SK-N-SH (cell line): Measurements from ENCODE around the gene CHST13. TPM values are rescaled to one million over a fixed set of nuclear protein-coding genes. Genes with fewer than 3 reads are reported as not detected.

Source experiments
- CTCF ChIA-PET: fragments of 300-600, 350-600 bp; formaldehyde crosslinking; extraction: SDS; loops from one replicate; lab custom pipeline; 2021; lab: Yijun Ruan, JAX
- POLR2A ChIA-PET: fragments of 350-600 bp; sonication (Branson Sonifier 250); formaldehyde crosslinking; extraction: SDS; loops from one replicate; lab custom pipeline; 2020; ENCODE audit warnings: antibody characterized with exemption, inconsistent platforms; lab: Yijun Ruan, JAX
- DNase-seq: peaks from one replicate; pipeline ENCODE4 v3.0.0; 2012
- H2AFZ ChIP-seq: fragments of 200-600 bp; sonication (generic); 2 replicates; pipeline ENCODE4 v1.8.1; 2016; ENCODE audit warnings: antibody characterized with exemption, mild to moderate bottlenecking, low read depth
- H3F3A ChIP-seq: fragments of 200-600 bp; sonication (generic); replicated peaks from 2 replicates; pipeline ENCODE3; 2016; ENCODE audit warnings: antibody characterized with exemption, mild to moderate bottlenecking; ENCODE audit not compliant: insufficient read depth
- H3K27ac ChIP-seq, 2 experiments: fragments of 200-500 bp in 1 of 2; fragments of 200-600 bp in 1 of 2; sonication (Bioruptor generic) in 1 of 2; sonication (generic), shearing (Covaris generic) in 1 of 2; 2 replicates each; pipeline versions ENCODE4 v1.5.1 to v1.6.1; 2014 to 2016; ENCODE audit warnings: low read depth in 2 of 2, inconsistent platforms in 1 of 2, low read length in 1 of 2, mild to moderate bottlenecking in 1 of 2, mixed read lengths in 1 of 2
- H3K27me3 ChIP-seq: fragments of 200-600 bp; sonication (generic), shearing (Covaris generic); 2 replicates; pipeline ENCODE4 v1.6.1; 2016; ENCODE audit warnings: mixed run types; ENCODE audit not compliant: insufficient read depth
- H3K36me3 ChIP-seq, 2 experiments: fragments of 200-500 bp in 1 of 2; fragments of 200-600 bp in 1 of 2; sonication (Bioruptor generic) in 1 of 2; sonication (generic) in 1 of 2; replicated peaks in 1 of 2; 2 replicates each; pipeline versions ENCODE3 to v1.5.1; 2014 to 2016; ENCODE audit warnings: low read length in 1 of 2, mild to moderate bottlenecking in 1 of 2; ENCODE audit not compliant: insufficient read depth in 2 of 2, control insufficient read depth in 1 of 2
- H3K4me1 ChIP-seq, 2 experiments: fragments of 200-500 bp in 1 of 2; fragments of 200-600 bp in 1 of 2; sonication (Bioruptor generic) in 1 of 2; sonication (generic), shearing (Covaris generic) in 1 of 2; 2 replicates each; pipeline versions ENCODE4 v1.5.1 to v1.6.1; 2014 to 2016; ENCODE audit warnings: low read depth in 1 of 2, low read length in 1 of 2, mixed run types in 1 of 2; ENCODE audit not compliant: insufficient read depth in 2 of 2, control insufficient read depth in 1 of 2
- H3K4me2 ChIP-seq: fragments of 200-600 bp; sonication (generic), shearing (Covaris generic); 2 replicates; pipeline ENCODE4 v1.6.1; 2017; ENCODE audit warnings: mixed run types
- H3K4me3 ChIP-seq, 2 experiments: fragments of 200-500 bp in 1 of 2; fragments of 200-600 bp in 1 of 2; sonication (Bioruptor generic) in 1 of 2; sonication (generic), shearing (Covaris generic) in 1 of 2; 2 replicates each; pipeline versions ENCODE4 v1.5.1 to v1.8.1; 2014 to 2016; ENCODE audit warnings: low read depth in 2 of 2, inconsistent platforms in 1 of 2, low read length in 1 of 2, mild to moderate bottlenecking in 1 of 2, mixed read lengths in 1 of 2, moderate library complexity in 1 of 2
- H3K79me2 ChIP-seq: fragments of 200-600 bp; sonication (generic); 2 replicates; pipeline ENCODE4 v1.8.1; 2017; ENCODE audit warnings: mild to moderate bottlenecking; ENCODE audit not compliant: insufficient read depth
- H3K9ac ChIP-seq: fragments of 200-600 bp; sonication (generic); 2 replicates; pipeline ENCODE4 v1.6.1; 2017; ENCODE audit warnings: mixed run types
- H3K9me2 ChIP-seq: fragments of 200-600 bp; sonication (generic); 2 replicates; pipeline ENCODE4 v1.6.1; 2017; ENCODE audit warnings: mixed run types
- H3K9me3 ChIP-seq: fragments of 200-600 bp; sonication (generic); 2 replicates; pipeline ENCODE4 v1.6.1; 2017; ENCODE audit warnings: mixed run types, mild to moderate bottlenecking, moderate library complexity
- H4K20me1 ChIP-seq: fragments of 200-600 bp; sonication (generic); 2 replicates; pipeline ENCODE4 v1.6.1; 2017; ENCODE audit warnings: mild to moderate bottlenecking, mixed run types; ENCODE audit not compliant: insufficient read depth
- EP300 ChIP-seq, 2 experiments: IDR thresholded peaks; 2 replicates each; pipeline versions ENCODE4 v1.4.0 to v1.6.1; 2012; ENCODE audit warnings: borderline replicate concordance in 1 of 2, low read depth in 1 of 2, low read length in 1 of 2
- FOSL2 ChIP-seq: IDR thresholded peaks from 2 replicates; pipeline ENCODE4 v1.4.0; 2012; ENCODE audit warnings: low read depth, mild to moderate bottlenecking, moderate library complexity, borderline replicate concordance
- GABPA ChIP-seq: IDR thresholded peaks from 2 replicates; pipeline ENCODE4 v1.4.0; 2012; ENCODE audit warnings: low read depth, mild to moderate bottlenecking
- MEF2A ChIP-seq: IDR thresholded peaks from 2 replicates; pipeline ENCODE4 v1.4.0; 2012; ENCODE audit warnings: low read depth, borderline replicate concordance
- NFIC ChIP-seq: IDR thresholded peaks from 2 replicates; pipeline ENCODE4 v1.4.0; 2012; ENCODE audit warnings: borderline replicate concordance
- RXRA ChIP-seq: IDR thresholded peaks from 2 replicates; pipeline ENCODE4 v1.4.0; 2012; ENCODE audit warnings: low read depth, mild to moderate bottlenecking, borderline replicate concordance
- TCF12 ChIP-seq: IDR thresholded peaks from 2 replicates; pipeline ENCODE4 v1.4.0; 2012
- YY1 ChIP-seq: IDR thresholded peaks from 2 replicates; pipeline ENCODE4 v1.4.0; 2012; ENCODE audit warnings: low read depth, mild to moderate bottlenecking
- WGBS: methylation state at CpG from one replicate; pipeline ENCODE4 v1.1.6; 2017; ENCODE audit warnings: low lambda C conversion rate; 5-methylcytosine and 5-hydroxymethylcytosine counted together
- polyA plus RNA-seq, 3 experiments: library from polyadenylated mRNA; depleted of rRNA; stranded (reverse); fragments of >200 nt; gene quantifications; 2 replicates each; pipeline ENCODE4 v1.2.3, GENCODE V29; 2012
- TF ChIP-seq, protein P1 (sequence below): fragments of 200-600 bp; sonication (generic); IDR thresholded peaks from 2 replicates; pipeline ENCODE4 v1.6.1; 2017; ENCODE audit warnings: antibody characterized with exemption, mild to moderate bottlenecking, moderate library complexity
- TF ChIP-seq, protein P2 (sequence below): IDR thresholded peaks from 2 replicates; pipeline ENCODE4 v1.4.0; 2012; ENCODE audit warnings: low read depth, borderline replicate concordance

The CHST13 gene
- polyA plus RNA-seq, 1 of the 3 experiments (the other 2 are of a cell fraction): 0.41 TPM

DNA sequence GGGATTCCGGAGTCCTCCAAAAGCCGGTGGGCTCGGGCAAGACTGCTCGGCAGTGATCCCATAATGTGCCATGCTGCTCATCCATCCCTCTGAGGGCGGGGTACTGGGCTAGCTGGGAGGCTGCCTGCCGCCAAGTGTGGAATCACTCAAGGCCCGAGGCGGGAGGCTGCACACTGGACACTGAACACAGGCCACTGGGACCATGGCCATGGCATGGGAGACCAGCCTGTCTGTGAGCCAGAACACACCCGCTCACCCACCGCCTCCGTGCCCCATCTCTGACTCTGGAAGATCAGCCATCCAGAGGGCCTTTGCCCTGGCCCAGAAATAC lies 33.4 kb downstream of the CHST13 start:
- no peaks in the 10 kb centered on the region for H3K27me3 ChIP-seq
- no peak overlapping the region for H2AFZ ChIP-seq
- no peak overlapping the region for H3K27ac ChIP-seq
- no peaks in the 10 kb centered on the region for H3K36me3 ChIP-seq
- no peaks in the 10 kb centered on the region for H3F3A ChIP-seq
- DNase-seq: peak; percentile 8
- no peak overlapping the region for H3K4me3 ChIP-seq
- H3K9me3 ChIP-seq: no peaks in the 10 kb centered on the region
- WGBS: 89% methylated on average over 4 of the region's 11 CpGs
- no peak for TF ChIP-seq RXRA
- TF ChIP-seq EP300 (IDR thresholded peaks at IDR 0.05; ENCODE audit: borderline replicate concordance in 1 of 2, low read depth in 1 of 2, low read length in 1 of 2): no peak
- TF ChIP-seq NFIC: no peak
- TF ChIP-seq, protein P1, sequence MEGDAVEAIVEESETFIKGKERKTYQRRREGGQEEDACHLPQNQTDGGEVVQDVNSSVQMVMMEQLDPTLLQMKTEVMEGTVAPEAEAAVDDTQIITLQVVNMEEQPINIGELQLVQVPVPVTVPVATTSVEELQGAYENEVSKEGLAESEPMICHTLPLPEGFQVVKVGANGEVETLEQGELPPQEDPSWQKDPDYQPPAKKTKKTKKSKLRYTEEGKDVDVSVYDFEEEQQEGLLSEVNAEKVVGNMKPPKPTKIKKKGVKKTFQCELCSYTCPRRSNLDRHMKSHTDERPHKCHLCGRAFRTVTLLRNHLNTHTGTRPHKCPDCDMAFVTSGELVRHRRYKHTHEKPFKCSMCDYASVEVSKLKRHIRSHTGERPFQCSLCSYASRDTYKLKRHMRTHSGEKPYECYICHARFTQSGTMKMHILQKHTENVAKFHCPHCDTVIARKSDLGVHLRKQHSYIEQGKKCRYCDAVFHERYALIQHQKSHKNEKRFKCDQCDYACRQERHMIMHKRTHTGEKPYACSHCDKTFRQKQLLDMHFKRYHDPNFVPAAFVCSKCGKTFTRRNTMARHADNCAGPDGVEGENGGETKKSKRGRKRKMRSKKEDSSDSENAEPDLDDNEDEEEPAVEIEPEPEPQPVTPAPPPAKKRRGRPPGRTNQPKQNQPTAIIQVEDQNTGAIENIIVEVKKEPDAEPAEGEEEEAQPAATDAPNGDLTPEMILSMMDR: no peak
- TF ChIP-seq YY1: no peak
- TF ChIP-seq TCF12: no peak
- no peak for TF ChIP-seq MEF2A
- TF ChIP-seq, protein P2, sequence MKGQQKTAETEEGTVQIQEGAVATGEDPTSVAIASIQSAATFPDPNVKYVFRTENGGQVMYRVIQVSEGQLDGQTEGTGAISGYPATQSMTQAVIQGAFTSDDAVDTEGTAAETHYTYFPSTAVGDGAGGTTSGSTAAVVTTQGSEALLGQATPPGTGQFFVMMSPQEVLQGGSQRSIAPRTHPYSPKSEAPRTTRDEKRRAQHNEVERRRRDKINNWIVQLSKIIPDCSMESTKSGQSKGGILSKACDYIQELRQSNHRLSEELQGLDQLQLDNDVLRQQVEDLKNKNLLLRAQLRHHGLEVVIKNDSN: no peak
- TF ChIP-seq GABPA: no peak
- no peaks in the 10 kb centered on the region for H4K20me1 ChIP-seq
- ChIA-PET CTCF (interaction anchor here (1.7 kb wide), 1 partner anchor 122 kb away, joined by 3 read pairs; no protein-coding TSS in a partner anchor), POLR2A (no interaction called here)
- peaks cover 0 to 11% of the 10 kb centered on the region in 2 experiments; a peak in 1 of 4 replicates for H3K4me1 ChIP-seq
- no peak overlapping the region for H3K9ac ChIP-seq
- H3K79me2 ChIP-seq: no peaks in the 10 kb centered on the region
- no peaks in the 10 kb centered on the region for H3K9me2 ChIP-seq
- H3K4me2 ChIP-seq: no peak overlapping the region

DNA sequence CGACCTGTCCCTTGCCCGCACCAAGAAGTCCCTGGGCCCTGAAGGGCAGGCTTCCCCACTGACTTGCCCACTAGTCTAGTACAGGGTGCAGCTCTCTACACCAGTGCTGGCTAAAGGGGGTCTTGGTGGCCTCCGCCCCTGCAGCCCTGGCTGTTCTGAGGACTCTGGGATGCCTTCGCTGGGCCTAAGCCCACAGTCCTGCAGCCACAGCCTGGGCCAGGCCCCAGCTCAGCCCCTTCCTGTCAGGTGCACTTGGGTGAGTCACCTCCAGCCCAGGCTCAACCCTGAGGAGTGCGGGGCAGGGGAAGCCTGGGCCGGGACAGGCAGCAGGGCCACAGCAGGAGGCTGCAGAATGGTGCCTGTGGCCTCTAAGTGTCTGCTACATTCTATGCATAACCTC lies 33.8 kb downstream of the CHST13 start:
- no peaks in the 10 kb centered on the region for H3K36me3 ChIP-seq
- H3K27ac ChIP-seq: no peak overlapping the region
- H3K9me2 ChIP-seq: no peaks in the 10 kb centered on the region
- H3K9me3 ChIP-seq: no peaks in the 10 kb centered on the region
- no peak overlapping the region for H3K4me2 ChIP-seq
- ChIA-PET CTCF (interaction anchor here (1.7 kb wide), 1 partner anchor 122 kb away, joined by 3 read pairs; no protein-coding TSS in a partner anchor), POLR2A (no interaction called here)
- WGBS: 58% methylated on average over 4 of the region's 6 CpGs
- peak; percentile 9 for DNase-seq
- no peak overlapping the region for H3K9ac ChIP-seq
- no peaks in the 10 kb centered on the region for H3F3A ChIP-seq
- TF ChIP-seq FOSL2 (no peak), YY1 (no peak), MEF2A (no peak)
- H3K27me3 ChIP-seq: no peaks in the 10 kb centered on the region
- no peak overlapping the region for H3K4me3 ChIP-seq
- no peaks in the 10 kb centered on the region for H4K20me1 ChIP-seq
- no peak overlapping the region for H2AFZ ChIP-seq
- peaks cover 0 to 11% of the 10 kb centered on the region in 2 experiments; a peak in 1 of 4 replicates for H3K4me1 ChIP-seq
- no peaks in the 10 kb centered on the region for H3K79me2 ChIP-seq
